ENCODE measurements around the gene TAF11L9.
"Not testable (repeated sequence)": the region's sequence is repeated elsewhere in the genome, so short reads cannot be mapped to it uniquely, and the experiment has no call there.

Gene TAF11L9

DNA sequence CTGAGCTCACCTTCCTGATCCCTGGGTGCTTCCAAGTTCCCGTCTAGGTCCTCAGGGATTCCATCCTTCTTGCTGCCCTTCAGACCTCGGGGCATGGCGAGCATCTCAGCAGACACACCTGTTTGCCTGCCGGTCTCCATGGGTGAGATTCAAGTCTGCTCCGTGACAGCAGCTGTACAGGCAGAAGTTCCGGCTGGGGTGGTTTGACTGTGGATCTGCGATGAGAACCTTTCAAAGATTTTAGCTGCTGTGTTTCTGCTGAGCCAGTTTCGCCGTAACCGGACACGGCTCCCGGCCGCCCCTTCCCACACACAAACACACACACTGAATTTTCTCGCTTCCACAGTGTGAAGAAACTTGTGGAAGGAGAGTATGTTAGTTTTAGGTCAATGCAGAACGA, at the start of gene TAF11L9:
TAF11L9 (minus strand) TSS at position 140 of the 400 bp plus-strand sequence.
- not testable (repeated sequence) for DNase-seq

DNA sequence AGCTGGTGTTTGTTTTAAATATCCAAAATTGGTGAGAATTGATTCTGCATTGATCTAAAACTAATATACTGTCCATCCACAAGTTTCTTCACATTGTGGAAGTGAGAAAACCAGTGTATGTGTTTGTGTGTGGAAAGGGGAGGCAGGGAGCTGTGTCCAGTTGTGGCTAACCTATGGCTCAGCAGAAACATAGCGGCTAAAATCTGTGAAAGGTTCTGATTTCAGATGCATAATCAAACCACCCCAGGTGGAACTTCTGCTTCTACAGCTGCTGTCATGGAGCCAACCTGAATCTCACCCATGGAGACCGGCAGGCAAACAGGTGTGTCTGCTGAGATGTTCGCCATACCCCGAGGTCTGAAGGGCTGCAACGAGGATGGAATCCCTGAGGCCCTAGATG, 40.0 kb upstream of the TAF11L9 start, which contains the start of gene TAF11L14:
TAF11L14 (plus strand) TSS at position 301 of the 400 bp plus-strand sequence.
- no peak for DNase-seq

DNA sequence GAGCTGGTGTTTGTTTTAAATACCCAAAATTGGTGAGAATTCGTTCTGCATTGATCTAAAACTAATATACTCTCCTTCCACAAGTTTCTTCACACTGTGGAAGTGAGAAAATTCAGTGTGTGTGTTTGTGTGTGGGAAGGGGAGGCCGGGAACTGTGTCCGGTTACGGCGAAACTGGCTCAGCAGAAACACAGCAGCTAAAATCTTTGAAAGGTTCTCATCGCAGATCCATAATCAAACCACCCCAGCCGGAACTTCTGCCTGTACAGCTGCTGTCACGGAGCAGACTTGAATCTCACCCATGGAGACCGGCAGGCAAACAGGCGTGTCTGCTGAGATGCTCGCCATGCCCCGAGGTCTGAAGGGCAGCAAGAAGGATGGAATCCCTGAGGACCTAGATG, 37.6 kb upstream of the TAF11L9 start, which contains the start of gene TAF11L13:
TAF11L13 (plus strand) TSS at position 301 of the 400 bp plus-strand sequence.
- not testable (repeated sequence) for DNase-seq

DNA sequence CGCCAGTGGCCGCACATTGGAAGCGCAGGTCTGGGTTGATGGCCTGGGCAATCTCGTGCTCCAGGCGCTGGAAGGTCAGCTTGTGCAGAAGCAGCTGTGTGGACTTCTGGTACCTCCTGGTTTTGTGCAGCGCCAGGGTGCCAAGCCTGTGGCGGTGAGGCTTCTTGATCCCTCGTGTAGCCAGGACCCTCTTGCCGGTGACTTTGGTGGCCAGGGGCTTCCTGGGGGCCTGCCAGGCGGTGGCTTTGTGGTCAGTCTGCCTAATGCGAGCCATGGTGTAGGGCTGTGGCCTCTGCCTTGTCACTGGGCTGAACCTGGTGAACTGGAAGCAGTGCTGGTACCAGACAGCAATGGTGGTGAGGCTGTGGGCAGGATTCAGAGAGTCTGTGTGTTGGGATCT, 31.5 kb upstream of the TAF11L9 start:
- no peak for DNase-seq

DNA sequence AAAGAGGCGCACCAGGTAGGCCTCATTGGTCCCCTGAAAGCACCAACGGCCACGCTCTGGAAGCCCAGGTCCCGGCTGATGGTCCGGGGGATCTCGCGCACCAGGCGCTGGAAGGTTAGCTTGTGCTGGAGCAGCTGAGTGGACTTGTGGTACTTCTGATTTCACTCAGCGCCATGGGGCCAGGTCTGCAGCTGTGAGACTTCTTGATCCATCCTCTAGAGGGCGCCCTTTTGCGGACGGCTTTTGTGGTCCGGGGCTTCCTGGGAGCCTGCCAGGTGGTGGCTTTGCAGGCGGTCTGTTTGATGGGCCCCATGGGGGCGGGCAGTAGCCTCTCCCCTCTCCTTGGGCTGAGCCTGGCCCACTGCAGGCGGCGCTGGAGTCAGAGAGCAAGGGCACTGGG, 26.4 kb upstream of the TAF11L9 start:
- DNase-seq = no peak

DNA sequence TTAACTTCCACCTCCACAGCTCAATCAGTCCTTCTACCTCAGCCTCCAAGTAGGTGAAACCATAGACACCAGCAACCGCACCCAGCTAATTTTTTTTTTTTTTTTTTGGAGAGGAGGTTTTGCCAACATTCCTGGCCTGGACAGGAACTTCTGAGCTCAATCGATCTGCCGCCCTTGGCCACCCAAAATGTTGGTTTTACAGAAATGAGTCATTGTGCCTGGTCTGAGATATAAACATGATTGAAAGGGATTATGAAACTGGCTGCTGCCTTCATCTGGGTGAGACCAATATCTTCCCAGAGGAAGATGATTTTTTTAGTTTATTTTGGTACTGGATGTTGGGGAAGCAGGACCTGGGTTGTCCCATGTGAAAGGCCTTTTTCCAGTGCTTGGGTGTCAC, 25.2 kb upstream of the TAF11L9 start:
- DNase-seq = no peak

DNA sequence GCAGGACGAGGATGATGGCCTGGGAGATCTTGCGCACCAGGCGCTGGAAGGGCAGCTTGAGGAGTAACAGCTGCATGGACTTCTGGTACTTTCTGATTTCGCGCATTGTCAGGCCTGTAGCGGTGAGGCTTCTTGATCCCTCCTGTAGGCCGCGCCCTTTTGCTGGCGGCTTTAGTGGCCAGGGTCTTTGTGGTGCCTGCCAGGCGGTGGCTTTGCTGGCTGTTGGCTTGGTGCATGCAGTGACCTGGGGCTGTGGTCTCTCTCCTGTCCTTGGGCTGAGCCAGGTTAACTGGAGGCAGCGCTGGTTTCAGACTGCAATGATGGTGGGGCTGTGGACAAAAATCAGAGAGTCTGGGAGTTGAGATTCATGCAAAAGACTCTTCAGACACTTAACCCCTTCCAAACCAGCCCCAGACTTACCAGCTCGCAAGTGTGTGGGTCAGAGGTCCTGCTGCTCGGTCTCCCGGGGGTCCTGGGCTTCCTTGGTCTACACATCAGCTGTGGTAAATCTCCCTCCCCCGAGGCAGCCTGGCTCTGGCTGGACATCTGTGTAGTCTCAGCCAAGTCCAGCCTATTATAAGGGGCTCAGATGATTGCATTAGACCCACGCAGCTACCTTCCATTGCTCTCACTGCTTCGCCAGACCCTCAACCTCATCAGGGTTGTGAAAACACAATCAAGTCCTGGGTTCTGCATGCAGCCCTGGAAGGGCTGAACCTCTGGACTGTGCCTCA, 20.8 kb upstream of the TAF11L9 start:
- DNase-seq = no peak

DNA sequence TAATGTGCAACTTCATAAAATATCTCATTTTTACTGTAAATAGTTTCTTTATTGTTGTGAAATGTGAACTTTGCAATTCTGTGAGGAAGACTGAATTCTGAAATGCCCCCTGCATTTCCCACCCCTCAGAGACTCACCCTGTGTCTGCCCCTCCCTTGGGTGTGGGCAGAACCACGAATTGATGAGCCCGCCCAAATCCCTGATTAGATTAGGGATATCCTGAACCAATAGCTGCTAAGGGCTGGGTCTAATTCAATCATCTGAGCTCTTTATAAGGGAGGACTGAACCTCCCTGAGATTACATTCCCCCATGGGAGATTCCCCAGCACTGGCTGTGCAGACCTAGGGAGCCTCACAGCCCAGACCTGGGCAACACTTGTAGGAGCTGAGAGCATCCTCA, 15.9 kb upstream of the TAF11L9 start, which contains the start of gene TAF11L12:
TAF11L12 (plus strand) TSS at position 301 of the 400 bp plus-strand sequence.
- not testable (repeated sequence) for DNase-seq

DNA sequence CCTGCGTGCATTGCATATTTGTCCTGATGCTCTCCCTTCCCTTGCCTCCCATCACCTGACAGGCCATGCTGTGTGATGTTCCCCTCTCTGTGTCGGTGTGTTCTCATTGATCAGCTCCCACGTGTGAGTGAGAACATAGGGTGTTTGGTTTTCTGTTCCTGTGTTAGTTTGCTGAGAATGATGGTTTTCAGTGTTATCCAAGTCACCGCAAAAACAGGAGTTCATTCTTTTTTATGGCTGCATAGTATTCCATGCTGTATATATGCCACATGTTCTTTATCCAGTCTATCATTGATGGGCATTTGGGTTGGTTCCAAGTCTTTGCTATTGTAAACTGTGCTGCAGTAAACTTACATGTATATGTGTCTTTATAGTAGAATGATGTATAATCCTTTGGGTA, 13.3 kb upstream of the TAF11L9 start:
- DNase-seq = not testable (repeated sequence)

DNA sequence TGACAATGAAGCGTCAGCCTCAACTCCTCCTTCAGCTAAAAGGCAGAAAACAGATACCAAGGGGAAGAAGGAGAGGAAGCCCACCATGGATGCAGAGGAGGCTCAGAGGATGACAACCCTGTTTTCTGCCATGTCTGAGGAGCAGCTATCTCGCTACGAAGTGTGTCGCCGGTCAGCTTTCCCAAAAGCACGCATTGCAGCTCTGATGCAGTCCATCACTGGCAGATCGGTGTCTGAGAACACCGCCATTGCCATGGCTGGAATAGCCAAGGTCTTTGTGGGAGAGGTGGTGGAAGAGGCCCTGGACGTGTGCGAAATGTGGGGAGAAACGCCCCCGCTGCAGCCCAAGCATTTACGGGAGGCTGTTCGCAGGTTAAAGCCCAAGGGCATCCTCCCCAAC, 10.8 kb upstream of the TAF11L9 start:
- no peak for DNase-seq

DNA sequence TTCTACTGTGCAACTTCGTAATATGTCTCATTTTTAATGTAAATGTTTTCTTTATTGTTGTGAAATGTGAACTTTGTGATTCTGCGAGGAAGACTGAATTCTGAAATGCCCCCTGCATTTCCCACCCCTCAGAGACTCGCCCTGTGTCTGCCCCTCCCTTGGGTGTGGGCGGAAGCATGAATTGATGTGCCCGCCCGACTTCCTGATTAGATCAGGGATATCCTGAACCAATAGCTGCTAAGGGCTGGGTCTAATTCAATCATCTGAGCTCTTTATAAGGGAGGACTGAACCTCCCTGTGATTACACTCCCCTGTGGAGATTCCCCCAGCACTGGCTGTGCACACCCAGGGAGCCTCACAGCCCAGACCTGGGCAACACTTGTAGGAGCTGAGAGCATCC, 9.7 kb upstream of the TAF11L9 start, which contains the start of gene TAF11L11:
TAF11L11 (plus strand) TSS at position 304 of the 400 bp plus-strand sequence.
- DNase-seq = not testable (repeated sequence)

DNA sequence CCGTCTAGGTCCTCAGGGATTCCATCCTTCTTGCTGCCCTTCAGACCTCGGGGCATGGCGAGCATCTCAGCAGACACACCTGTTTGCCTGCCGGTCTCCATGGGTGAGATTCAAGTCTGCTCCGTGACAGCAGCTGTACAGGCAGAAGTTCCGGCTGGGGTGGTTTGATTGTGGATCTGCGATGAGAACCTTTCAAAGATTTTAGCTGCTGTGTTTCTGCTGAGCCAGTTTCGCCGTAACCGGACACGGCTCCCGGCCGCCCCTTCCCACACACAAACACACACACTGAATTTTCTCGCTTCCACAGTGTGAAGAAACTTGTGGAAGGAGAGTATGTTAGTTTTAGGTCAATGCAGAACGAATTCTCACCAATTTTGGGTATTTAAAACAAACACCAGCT, 3.5 kb upstream of the TAF11L9 start, which contains the start of gene TAF11L10:
TAF11L10 (minus strand) TSS at position 101 of the 400 bp plus-strand sequence.
- DNase-seq = not testable (repeated sequence)

DNA sequence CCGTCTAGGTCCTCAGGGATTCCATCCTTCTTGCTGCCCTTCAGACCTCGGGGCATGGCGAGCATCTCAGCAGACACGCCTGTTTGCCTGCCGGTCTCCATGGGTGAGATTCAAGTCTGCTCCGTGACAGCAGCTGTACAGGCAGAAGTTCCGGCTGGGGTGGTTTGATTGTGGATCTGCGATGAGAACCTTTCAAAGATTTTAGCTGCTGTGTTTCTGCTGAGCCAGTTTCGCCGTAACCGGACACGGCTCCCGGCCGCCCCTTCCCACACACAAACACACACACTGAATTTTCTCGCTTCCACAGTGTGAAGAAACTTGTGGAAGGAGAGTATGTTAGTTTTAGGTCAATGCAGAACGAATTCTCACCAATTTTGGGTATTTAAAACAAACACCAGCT, 3.3 kb downstream of the TAF11L9 start, which contains the start of gene TAF11L8:
TAF11L8 (minus strand) TSS at position 101 of the 400 bp plus-strand sequence.
- not testable (repeated sequence) for DNase-seq

DNA sequence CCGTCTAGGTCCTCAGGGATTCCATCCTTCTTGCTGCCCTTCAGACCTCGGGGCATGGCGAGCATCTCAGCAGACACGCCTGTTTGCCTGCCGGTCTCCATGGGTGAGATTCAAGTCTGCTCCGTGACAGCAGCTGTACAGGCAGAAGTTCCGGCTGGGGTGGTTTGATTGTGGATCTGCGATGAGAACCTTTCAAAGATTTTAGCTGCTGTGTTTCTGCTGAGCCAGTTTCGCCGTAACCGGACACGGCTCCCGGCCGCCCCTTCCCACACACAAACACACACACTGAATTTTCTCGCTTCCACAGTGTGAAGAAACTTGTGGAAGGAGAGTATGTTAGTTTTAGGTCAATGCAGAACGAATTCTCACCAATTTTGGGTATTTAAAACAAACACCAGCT, 8.5 kb downstream of the TAF11L9 start, which contains the start of gene TAF11L7:
TAF11L7 (minus strand) TSS at position 101 of the 400 bp plus-strand sequence.
- not testable (repeated sequence) for DNase-seq
